Left colon (tissue), 2 donors: Measurements from ENCODE around the gene CWC27. TPM values are rescaled to one million over a fixed set of nuclear protein-coding genes. Genes with fewer than 3 reads are reported as not detected.

Experiments used
- ATAC-seq: fragments of 200-7000 bp; cut with Tn5 transposase; one replicate; pipeline ENCODE4 v1.9.1; 2020; ENCODE audit warnings: mild to moderate bottlenecking, moderate library complexity
- DNase-seq, 2 donors: peaks; one replicate each; pipeline ENCODE4 v3.0.0-alpha.2; 2020
- intact Hi-C, 2 donors: fragments of 100-400 bp; cut with DNase I in 1 of 2; cut with micrococcal nuclease in 1 of 2; formaldehyde crosslinking; loops; one replicate each; pipeline versions ENCODE4 v1.11.2 to v1.14.0; 2022; cut with DNase I, micrococcal nuclease
- total RNA-seq, 2 donors: library from RNA; stranded (reverse); fragmentation: NEBNext Ultra II Directional; extraction: Animal tissue kit (Norgen Biotek cat#: 25700); gene quantifications; one replicate each; pipeline ENCODE4 v1.2.1, GENCODE V29; 2021
- donor health status: DM: no; HTN: no; CAD: no.
- donor health status: DM: yes; HTN: yes; CAD: no.

Gene CWC27
- total RNA-seq, 2 donors from 2014 or later: 13.5 to 14.0 TPM

DNA sequence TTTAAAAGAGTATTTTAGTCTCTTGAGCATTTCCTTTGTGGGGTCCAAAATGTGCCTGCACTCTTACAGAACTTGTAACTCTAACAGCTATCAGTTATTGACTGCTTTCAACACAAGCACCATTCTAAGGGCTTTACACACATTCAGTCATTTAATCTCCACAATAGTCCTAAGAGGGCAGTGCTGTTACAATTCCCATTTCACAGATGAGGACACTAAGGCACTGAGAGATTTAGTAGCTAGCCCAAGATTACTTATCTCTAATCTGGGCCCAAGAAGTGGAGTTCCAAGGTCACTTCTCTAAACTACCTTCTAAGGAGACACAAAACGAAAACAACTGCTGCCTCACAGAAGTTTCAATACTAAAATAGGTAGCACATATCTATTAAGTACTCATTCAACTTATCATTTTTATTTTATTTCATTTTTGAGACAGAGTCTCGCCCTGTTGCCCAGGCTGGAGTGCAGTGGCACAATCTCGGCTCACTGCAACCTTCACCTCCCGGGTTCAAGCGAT is 275.2 kb downstream of the CWC27 start:
- intact Hi-C loops: no loop called here
- ATAC-seq: no peak

DNA sequence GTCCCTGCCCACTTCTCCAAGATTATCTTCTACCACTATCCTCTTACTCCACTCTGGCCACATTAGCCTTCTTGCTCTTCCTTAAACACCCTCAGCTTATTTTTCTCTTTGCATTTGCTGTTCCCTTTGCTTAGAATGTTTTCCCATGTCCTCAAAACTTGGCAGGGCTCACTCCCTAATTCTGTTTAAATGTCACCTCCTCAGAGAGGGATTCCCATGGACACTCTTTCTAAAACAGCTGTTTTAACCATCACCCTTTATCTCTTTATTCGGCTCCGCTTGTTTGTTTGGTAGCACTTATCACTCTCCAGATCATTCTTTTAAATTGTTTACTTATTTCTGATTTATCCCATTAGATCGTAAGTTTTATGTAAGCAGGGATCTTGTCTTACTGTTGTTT is 278.5 kb downstream of the CWC27 start:
- no peak for DNase-seq
- no peak for ATAC-seq
- intact Hi-C loops: no loop called here

More for the DNA sequence above, 275.2 kb downstream of the CWC27 start:
- DNase-seq: no peak

DNA sequence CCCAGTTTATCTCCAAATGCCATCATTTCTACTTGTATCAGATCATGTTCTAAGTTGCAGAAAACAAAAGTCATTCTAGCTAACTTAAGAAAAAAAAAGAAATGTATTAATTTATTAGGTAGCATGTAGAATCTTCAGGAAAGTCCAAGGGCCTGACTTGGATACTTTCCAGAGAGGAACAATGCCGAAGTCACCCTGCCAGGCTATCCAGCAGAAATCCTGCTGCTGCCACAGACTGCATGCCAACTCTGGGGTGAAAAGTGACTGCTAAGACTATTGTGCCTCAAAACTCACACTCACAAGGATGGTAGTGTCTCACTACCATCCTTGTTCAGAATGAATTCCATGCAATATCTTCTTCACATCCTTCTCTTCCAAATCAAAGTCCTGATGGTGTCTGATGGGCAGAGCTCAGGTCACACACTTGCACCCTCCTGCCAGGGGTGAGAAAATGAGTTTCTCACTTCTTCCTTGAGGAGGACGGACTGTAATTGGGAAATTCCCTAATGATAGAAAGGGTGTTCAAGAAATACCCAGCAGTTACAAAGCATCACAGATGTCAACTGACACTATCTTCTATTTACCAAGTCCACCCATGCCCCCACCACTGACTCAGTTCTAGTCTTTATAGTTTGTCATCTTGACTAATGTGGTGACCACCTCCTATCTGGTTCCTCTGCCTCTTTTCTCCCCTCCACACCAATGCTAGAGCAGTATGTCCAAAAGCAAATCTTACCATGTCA is 279.4 kb downstream of the CWC27 start:
- intact Hi-C loops: no loop called here
- ATAC-seq (no peak), DNase-seq (no peak)

DNA sequence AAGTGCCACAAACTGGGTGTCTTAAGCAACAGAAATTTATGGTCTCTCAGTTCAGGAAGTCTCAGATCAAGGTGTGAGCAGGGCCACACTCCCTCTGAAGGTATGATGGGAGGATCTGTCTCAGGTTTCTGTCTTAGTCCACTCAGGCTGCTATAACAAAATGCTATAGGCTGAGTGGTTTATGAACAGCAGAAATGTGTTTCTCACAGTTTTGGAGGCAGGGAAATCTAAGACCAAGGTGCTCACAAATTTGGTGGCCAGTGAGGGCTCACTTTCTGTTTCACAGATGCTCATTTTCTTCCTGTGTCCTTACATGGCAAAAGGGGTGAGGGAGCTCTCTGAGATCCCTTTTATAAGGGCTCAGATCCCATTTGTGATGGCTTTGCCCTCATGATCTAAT is 281.4 kb downstream of the CWC27 start:
- DNase-seq: no peak
- intact Hi-C loops: no loop called here
- ATAC-seq: no peak

DNA sequence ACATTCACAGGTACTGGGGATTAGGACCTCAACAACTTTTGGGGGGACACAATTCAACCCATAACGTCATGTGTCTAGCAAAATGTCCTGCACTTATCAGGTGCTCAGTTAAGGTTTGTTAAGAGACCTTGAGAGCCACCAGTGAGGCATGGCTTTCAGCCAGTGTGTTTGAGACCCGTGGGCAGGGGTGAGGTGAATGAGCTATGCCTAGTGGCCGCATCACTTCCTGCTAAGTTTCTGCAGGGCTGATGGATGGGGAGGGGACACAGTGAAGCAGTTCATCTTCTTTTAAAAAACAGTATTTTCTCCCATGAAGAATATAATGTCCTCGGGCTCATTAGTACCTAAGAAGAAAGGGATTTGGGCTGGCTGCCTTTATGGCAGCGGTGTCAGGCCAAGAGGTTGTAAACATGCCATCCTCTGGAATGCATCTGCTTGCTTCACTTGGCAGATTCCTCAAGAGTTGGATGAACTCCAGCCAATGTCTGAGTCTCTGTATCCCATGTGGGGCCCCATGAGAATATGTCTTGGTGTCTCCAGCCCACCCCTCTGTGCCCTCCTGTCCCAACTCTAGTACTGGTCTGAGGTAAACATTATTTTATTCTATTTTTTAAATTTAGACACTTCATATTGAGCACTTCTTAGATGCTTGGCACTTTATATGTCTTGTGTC is 282.2 kb downstream of the CWC27 start:
- intact Hi-C loops: no loop called here
- ATAC-seq (no peak), DNase-seq (no peak)

DNA sequence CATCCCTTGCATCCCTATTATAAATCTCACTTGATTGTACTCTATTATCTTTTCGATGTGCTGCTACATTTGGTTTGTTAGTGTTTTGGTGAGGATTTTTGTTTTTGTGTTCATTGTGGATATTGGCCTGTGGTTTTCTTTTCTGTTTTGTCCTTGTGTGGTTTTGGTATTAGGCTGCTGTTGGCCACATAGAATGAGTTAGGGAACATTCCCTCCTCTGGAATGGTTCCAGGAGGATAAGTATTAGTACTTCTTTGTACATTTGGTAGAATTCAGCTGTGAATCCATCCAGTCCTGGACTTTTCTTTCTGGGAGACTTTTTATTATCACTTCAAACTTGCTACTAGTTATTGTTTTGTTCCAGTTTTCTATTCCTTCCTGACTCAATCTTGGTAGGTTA is 287.2 kb downstream of the CWC27 start:
- intact Hi-C loops: no loop called here
- DNase-seq (no peak), ATAC-seq (no peak)

DNA sequence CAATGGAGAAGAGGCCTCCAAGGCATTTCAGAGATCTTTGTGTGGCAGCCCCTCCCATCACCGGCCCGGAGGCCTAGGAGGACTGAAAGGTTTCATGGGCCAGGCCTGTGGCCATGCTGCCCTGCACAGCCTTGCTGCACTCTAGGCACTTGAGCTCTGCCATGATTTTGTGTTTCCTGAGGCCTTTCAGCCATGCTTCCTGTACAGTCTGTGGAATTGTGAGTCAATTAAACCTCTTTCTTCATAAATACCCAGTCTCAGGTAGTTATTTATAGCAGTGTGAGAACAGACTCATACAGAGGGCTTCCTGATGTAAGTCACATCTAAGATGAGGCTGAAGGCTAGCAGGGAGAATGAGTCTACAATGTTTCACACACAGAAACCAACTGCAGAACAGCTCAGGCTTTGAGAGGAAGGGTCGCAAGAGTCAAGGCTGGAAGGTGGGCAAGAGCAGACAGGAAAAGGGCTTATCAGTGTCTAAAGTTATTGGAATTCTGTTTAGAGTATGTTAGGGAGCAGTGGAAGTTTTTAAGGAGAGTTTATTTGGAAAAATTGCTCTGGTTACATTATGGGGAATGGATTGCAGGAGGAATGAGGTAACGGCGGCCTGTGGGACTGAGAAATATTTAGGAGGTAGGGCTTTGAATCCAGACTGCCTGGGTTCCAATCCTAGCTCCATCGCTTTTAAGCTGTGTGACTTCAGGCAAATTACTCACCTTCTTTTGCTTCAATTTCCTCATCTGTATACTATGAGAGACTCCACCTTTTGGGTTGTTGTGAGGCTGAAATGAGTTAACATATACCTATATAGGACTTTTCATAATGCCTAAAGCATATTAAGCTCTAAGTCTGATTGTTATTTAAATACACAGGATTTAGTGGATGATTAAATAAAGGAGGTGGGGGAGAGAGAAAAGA is 291.2 kb downstream of the CWC27 start:
- no peak for DNase-seq
- intact Hi-C loops: no loop called here

DNA sequence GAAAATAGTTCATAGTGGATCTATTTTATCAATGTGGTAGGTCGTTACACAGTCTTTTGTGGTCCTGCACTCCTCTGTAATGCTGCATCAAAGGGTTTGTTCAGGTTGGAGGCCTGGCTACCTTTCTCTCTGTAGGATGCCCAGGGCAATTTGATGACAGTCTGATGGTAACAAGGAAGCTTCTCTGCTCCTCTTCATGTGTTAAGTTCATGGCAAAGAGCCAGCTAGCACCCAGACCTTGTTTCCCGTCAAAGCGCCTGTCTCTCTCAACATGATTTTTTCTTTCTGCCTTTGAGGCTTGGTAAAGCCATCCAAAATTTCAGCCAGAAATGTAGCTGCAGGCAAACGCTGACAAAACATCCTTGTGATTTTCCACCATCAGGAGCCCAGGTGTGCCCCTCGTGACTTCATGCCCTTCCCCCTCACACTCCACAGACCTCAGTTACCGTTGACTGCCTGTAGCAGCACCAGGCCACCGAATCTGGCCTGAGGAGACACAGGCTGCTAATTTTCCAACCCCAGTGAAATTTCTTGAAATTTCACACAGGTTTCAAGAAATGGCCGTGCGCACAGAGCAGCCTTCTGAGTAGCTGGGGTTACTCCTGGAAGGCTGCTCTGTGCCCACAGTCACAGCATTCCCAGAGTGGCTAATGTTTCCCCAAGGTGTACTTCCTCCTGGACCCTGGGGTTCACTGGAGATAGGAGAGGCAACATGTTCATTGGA is 292.7 kb downstream of the CWC27 start:
- DNase-seq (no peak), ATAC-seq (no peak)
- intact Hi-C loops: no loop called here

More for the DNA sequence above, 291.2 kb downstream of the CWC27 start:
- no peak for ATAC-seq

DNA sequence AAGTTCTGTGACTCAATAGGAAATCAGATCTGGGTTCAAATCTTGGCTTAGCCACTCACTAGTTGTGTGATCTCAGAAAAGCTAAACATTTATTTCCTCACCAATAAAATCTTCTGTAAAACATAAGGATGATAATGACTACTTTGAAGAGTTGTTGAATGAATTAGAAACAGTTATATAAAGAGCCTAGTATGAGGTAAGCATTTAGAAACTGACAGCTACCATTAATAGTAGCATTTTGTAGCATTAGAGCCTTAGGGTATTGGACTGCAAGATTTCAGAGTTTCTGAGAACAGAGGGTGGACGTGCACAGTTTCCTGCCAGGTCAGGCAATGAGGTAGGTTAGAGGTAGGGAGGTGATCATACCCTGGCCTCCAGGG is 293.2 kb downstream of the CWC27 start:
- ATAC-seq: no peak
- no peak for DNase-seq
- intact Hi-C loops: no loop called here

DNA sequence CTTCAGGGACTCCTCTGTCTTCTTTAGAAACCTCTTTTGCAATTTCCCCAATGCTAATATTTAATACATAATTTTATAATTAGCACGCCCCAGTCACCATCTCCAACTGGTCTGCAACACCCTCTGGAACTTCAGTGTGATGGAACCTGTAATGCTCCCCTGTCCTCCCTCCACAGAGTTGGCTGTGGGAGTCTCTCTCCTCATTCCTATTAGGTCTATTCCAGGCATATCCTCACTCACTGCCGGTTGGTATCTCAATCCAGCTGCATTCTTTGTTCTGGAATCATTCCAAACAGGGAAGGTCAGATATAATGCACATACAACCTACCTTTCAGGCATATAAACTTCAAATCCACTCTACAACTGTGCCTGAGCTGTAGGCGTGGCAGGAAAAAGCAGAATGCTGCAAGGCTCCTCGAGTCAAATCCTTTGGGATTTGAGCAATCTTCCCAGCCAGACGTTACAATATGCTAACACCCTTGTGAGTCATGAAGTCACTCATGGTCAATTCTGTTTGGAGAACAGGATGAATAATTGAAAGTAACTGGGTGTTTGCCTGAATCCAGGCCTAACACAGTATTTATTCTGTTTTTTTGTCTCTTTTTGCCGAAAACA is 293.8 kb downstream of the CWC27 start:
- ATAC-seq: no peak
- DNase-seq: no peak
- intact Hi-C loops: no loop called here

DNA sequence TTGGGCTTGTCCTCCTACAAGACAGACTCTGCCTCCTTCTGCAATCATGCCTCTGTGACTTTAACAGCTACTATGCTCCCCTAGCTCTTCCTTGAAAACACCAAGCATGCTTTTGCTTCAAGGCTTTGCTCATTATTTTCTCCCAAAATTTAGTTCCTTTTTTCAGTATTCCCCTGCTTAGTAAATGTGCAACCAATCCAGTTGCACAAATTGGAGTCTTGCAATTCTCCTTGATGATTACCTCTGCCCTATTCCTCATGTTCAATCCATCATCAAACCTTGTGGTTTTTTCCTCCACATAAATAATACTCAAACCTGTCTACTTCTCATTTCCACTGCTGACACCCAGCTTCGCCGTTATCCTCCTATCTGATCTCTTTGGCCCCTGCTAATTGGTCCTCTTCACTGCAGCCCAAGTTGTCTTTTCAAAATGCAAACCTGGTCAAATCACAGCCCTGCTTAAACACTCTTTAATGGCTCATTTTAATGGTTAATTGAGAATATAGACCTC is 296.3 kb downstream of the CWC27 start:
- ATAC-seq: no peak
- DNase-seq: no peak
- intact Hi-C loops: no loop called here

DNA sequence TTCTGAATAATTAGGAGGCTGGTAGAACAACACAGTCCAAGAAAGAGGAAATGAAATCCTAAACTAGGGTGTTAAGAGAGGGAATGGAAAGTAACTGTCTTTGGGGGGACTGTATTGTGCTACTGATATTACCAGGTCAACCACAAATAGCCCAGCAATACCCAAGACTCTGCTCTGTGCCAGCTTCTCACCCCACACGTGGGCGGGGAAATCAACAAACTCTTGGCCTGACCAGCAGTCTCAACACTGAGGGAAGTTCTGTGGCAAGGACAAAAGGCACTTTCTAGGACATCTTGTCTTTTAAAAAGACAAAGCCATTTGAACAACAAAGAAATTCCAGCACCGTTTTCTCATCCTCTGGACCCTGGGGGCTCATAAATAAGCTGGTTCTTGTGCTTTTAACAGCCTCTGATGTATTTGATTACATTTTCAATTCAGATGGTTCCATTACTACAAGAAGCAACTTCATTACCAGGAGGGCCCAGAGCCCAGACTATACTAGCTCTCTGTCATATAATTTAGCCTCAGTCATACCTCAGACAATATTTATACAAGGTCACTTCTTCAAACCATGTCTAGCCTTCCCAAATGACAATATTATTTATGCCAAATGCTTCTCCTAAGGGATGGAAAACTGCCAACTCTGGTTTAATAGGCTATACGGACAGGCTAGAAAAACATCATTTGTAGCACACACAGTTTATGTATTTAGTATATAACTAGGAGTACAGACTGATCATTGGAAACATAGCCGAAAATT is 297.8 kb downstream of the CWC27 start:
- intact Hi-C loops: no loop called here
- ATAC-seq: no peak
- no peak for DNase-seq

DNA sequence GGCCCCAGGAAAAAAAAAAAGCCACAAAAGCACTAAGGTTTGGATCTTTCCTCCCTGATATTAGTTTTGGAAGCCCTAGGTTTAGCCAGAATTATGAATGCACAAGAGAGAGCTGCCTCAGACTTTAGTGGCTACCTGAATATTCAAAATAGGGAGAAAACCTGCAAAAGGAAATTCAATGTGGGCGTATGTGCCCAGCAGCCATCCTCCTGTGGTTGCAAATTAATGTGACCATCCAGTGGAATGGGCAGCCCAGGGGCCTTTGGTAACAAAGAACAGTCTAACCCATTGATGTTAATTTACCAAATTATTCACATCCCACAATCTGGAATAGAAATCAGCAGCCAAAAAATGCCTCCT is 298.4 kb downstream of the CWC27 start:
- no peak for DNase-seq
- intact Hi-C loops: no loop called here
- ATAC-seq: no peak

Other genes starting within 250 kb of the CWC27 start
- gene SHISAL2B, start 78.4 kb upstream of the CWC27 start, total RNA-seq: not detected
- gene SREK1IP1, start 239 bp upstream of the CWC27 start, total RNA-seq: 10 to 100 TPM; 13.7 to 25.2 TPM